ENCODE data around the gene NEAT1. TPM values are rescaled to one million over a fixed set of nuclear protein-coding genes. Genes with fewer than 3 reads are reported as not detected.

The NEAT1 gene
- total and polyA plus RNA-seq, 9 of the 15 experiments (the other 6 are each of a cell fraction or from before 2014, with no cell fraction given), result 20.1 to 389 (median 62.8) TPM

GRCh38 chr11:65382033-65382803 lies 40.4 kb upstream of the NEAT1 start, which contains the start of gene SLC25A45 (continued):
- TF ChIP-seq RB1 (IDR thresholded peaks at IDR 0.05; ENCODE audit: low read depth), result peak; percentile 78
- no peak for TF ChIP-seq ZFP30 (CRISPR knock-in tag; IDR thresholded peaks at IDR 0.05; ENCODE audit: borderline replicate concordance)
- no peak for TF ChIP-seq SETDB1 (IDR thresholded peaks at IDR 0.05; ENCODE audit: low read length)
- TF ChIP-seq PHB (CRISPR knock-in tag; IDR thresholded peaks at IDR 0.05), result no peak
- no peak for TF ChIP-seq ZNF717 (CRISPR knock-in tag; IDR thresholded peaks at IDR 0.05)
- no peak for TF ChIP-seq CREBBP (IDR thresholded peaks at IDR 0.05; ENCODE audit: low read depth, low read length)
- no peak for TF ChIP-seq SNRNP70 (optimal IDR thresholded peaks at IDR 0.05; ENCODE audit: low read depth, low read length)
- TF ChIP-seq, protein P1, sequence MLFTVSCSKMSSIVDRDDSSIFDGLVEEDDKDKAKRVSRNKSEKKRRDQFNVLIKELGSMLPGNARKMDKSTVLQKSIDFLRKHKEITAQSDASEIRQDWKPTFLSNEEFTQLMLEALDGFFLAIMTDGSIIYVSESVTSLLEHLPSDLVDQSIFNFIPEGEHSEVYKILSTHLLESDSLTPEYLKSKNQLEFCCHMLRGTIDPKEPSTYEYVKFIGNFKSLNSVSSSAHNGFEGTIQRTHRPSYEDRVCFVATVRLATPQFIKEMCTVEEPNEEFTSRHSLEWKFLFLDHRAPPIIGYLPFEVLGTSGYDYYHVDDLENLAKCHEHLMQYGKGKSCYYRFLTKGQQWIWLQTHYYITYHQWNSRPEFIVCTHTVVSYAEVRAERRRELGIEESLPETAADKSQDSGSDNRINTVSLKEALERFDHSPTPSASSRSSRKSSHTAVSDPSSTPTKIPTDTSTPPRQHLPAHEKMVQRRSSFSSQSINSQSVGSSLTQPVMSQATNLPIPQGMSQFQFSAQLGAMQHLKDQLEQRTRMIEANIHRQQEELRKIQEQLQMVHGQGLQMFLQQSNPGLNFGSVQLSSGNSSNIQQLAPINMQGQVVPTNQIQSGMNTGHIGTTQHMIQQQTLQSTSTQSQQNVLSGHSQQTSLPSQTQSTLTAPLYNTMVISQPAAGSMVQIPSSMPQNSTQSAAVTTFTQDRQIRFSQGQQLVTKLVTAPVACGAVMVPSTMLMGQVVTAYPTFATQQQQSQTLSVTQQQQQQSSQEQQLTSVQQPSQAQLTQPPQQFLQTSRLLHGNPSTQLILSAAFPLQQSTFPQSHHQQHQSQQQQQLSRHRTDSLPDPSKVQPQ (CRISPR knock-in tag; IDR thresholded peaks at IDR 0.05; ENCODE audit: borderline replicate concordance), result no peak
- TF ChIP-seq GATAD2A (IDR thresholded peaks at IDR 0.05), result peak; percentile 86
- TF ChIP-seq, protein P2, sequence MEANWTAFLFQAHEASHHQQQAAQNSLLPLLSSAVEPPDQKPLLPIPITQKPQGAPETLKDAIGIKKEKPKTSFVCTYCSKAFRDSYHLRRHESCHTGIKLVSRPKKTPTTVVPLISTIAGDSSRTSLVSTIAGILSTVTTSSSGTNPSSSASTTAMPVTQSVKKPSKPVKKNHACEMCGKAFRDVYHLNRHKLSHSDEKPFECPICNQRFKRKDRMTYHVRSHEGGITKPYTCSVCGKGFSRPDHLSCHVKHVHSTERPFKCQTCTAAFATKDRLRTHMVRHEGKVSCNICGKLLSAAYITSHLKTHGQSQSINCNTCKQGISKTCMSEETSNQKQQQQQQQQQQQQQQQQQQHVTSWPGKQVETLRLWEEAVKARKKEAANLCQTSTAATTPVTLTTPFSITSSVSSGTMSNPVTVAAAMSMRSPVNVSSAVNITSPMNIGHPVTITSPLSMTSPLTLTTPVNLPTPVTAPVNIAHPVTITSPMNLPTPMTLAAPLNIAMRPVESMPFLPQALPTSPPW (CRISPR knock-in tag; IDR thresholded peaks at IDR 0.05), result peak; percentile 91
- TF ChIP-seq BRCA1 (IDR thresholded peaks at IDR 0.05), result no peak
- TF ChIP-seq BRCA1 (CRISPR knock-in tag; IDR thresholded peaks at IDR 0.05), result 0 out of 2 replicates have a peak, but pooled peaks have one; percentile 49
- 0 out of 4 replicates have a peak, but pooled peaks of 1 of the 2 experiments have one; percentile 10 for TF ChIP-seq TRIM24 (IDR thresholded peaks at IDR 0.05)
- TF ChIP-seq, protein P3, sequence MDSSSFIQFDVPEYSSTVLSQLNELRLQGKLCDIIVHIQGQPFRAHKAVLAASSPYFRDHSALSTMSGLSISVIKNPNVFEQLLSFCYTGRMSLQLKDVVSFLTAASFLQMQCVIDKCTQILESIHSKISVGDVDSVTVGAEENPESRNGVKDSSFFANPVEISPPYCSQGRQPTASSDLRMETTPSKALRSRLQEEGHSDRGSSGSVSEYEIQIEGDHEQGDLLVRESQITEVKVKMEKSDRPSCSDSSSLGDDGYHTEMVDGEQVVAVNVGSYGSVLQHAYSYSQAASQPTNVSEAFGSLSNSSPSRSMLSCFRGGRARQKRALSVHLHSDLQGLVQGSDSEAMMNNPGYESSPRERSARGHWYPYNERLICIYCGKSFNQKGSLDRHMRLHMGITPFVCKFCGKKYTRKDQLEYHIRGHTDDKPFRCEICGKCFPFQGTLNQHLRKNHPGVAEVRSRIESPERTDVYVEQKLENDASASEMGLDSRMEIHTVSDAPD (CRISPR knock-in tag; IDR thresholded peaks at IDR 0.05), result no peak
- TF ChIP-seq CBFA2T3 (IDR thresholded peaks at IDR 0.05), result peak; percentile 73
- no peak for TF ChIP-seq ZNF311 (CRISPR knock-in tag; IDR thresholded peaks at IDR 0.05)
- no peak for TF ChIP-seq ZNF124 (CRISPR knock-in tag; IDR thresholded peaks at IDR 0.05)
- TF ChIP-seq ZNF75A (CRISPR knock-in tag; IDR thresholded peaks at IDR 0.05), result 0 out of 2 replicates have a peak, but pooled peaks have one; percentile 31
- peak; percentile 94 for TF ChIP-seq MAX (CRISPR knock-in tag; IDR thresholded peaks at IDR 0.05)
- TF ChIP-seq ZNF592 (IDR thresholded peaks at IDR 0.05), result peak; percentile 97

All from K562 (cell line).